IPS-18c (cell line): ENCODE data around the gene NDUFA5.
A peak's percentile ranks its signal among the peaks of the same experiment; 100 is the strongest.
"Not testable (repeated sequence)": the region's sequence is repeated elsewhere in the genome, so short reads cannot be mapped to it uniquely, and the experiment has no call there.

Experiments used
- H3K4me3 ChIP-seq: 2 replicates; pipeline ENCODE4 v1.7.0; 2013; ENCODE audit warnings: low read depth, mild to moderate bottlenecking, low read length, moderate library complexity; ENCODE audit not compliant: insufficient read depth
- H3K9me3 ChIP-seq: one replicate; pipeline ENCODE4 v1.6.1; 2013; ENCODE audit warnings: mild to moderate bottlenecking, low read length, moderate library complexity; ENCODE audit not compliant: control insufficient read depth, insufficient read depth

NDUFA5 gene

DNA sequence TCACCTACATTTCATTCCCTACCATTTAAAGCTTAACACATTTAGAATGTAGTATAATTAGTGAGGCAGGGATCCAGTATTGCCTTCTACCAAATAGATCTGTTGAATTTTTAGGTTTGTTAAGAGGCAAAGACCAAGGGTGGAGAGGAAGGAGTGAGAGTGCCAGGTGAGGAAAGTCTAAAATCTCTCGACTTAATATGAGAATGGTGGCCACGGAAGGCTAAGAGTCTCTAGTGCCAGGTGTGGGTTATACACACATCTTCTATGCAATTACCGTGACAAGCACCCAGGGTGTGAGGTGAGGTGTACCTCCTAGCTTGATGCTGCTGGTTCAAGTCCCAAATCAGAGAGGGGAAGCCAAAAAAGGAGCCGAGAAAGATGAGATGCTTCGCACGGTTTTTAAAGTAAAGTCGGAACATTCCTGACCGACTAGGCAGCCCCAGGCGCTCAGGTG, 23.7 kb downstream of the NDUFA5 start:
- H3K9me3 ChIP-seq, result no peaks in the 10 kb centered on the region
- peak overlapping the region; percentile 65 for H3K4me3 ChIP-seq

DNA sequence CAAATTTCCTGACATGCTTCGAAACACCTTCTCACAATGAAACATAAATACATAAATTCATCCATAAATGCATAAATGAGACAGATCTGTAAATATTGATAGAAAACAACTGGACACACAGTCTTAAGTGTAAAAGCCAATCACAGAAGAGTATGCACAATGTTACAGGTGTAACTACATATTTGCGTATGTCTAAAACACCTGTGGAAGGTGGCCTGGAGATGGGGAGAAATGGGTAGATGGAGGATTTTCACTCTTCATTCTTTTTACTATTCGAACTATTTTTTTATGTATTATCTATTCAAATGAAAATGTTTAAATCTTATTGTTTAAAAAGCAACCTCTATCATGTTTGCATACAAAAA, 24.1 kb downstream of the NDUFA5 start:
- no peak overlapping the region for H3K4me3 ChIP-seq
- H3K9me3 ChIP-seq, result no peaks in the 10 kb centered on the region

DNA sequence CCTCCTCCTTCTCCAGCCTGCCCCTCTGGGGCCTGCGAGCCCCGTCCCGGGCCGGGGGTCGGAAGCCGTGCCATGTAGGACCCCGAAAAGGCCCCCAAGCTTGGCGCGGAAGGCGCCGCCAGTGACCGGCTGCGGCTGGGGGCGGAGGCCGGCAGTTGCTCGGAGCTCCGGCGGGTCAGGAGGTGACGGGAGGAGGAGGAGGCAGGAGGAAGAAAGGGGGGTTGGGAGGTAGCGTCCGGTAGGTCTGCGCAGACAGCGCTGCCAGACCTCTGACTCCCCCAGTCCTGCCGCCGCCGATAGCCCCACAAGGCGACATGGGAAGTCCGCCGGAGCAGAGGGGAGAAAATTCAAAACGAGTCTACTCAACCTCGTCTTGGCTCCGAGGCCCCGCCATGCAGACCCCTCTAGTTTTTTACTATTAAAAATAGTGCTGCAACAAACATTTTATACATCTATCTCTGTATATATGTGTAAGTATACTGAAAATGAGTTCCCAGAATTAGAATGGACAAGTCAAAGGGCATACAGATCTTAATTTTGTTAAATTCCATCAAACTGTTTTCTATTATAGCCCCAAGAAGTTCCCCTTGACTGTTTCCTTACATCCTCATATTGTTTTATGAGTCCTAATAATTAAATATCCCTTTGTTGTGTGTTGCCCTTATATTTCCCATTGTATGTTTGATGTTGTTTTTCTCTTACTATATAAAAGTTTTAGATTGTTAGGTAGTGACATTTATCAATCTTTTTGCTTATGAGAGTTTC, 24.6 kb downstream of the NDUFA5 start:
- peak overlapping the region; percentile 41; the same call in 1 of the 2 replicates for H3K4me3 ChIP-seq
- not testable (repeated sequence) for H3K9me3 ChIP-seq

DNA sequence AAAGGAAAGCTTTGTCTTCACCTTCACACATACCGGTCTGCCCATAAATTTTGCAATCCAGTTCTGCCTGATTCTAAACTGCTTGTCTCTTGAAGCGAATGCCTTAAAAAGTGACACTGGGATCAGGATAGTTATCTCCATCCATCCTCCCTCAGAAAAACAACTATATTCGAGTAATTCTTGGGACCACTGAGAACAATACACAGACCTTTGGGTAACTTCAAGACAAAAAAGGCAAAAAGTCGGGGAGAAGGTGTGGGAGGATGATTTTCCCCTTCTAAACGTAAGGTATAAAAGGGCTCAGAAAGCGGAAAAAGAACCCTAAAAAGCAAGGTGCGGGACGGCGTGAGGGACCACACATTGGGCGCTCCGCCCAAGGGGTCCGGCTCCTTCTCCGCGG, 25.3 kb downstream of the NDUFA5 start:
- not testable (repeated sequence) for H3K9me3 ChIP-seq
- H3K4me3 ChIP-seq, result peak overlapping the region; percentile 11; the same call in 1 of the 2 replicates

DNA sequence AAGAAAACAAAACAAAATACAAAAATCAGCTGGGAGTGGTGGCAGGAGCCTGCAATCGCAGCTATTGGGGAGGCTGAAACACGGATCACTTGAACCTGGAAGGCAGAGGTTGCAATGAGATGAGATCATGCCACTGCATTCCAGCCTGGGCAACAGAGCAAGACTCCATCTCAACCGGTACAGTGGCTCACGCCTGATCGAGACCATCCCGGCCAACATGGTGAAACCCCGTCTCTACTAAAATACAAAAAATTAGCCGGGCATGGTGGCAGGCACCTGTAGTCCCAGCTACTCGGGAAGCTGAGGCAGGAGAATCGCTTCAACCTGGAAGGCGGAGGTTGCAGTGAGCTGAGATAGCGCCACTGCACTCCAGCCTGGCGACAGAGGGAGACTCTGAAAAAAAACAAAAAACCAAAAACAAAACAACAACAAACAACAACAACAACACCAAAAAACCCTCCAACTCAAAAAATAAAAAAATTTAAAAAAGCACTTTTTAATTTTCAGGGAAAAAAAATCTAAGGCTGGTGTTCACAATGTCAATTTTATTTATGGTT, 27.5 kb downstream of the NDUFA5 start:
- H3K4me3 ChIP-seq, H3K9me3 ChIP-seq: not testable (repeated sequence)

DNA sequence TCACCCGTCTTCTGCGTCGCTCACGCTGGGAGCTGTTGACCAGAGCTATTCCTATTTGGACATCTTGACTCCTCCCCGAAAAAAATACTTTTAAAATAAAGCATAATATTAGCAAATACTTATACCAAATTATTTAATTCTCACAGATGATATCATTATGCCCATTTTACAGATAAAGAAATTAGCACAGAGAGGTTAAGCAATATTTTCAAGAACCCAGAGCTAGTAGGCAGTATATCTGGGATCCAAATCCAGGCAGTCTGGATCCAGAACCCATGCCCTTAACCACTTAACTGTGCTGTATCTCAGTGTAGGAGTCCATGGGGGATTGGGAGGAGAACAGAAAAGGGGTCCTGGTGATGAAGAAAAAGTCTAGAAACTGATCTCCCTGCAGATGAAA, 29.4 kb downstream of the NDUFA5 start:
- Histone ChIP-seq H3K4me3 (peak overlapping the region; percentile 28; the same call in 1 of the 2 replicates), H3K9me3 (no peaks in the 10 kb centered on the region)

DNA sequence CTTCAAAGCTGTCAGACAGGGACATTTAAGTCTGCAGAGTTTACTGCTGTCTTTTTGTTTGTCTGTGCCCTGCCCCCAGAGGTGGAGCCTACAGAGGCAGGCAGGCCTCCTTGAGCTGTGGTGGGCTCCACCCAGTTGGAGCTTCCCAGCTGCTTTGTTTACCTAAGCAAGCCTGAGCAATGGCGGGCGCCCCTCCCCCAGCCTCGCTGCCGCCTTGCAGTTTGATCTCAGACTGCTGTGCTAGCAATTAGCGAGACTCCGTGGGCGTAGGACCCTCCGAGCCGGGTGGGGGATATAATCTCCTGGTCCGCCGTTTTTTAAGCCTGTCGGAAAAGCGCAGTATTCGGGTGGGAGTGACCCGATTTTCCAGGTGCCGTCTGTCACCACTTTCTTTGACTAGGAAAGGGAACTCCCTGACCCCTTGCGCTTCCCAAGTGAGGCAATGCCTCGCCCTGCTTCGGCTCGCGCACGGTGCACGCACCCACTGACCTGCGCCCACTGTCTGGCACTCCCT, 29.8 kb downstream of the NDUFA5 start:
- H3K4me3 ChIP-seq, result peak overlapping the region; percentile 28; the same call in 1 of the 2 replicates
- not testable (repeated sequence) for H3K9me3 ChIP-seq

DNA sequence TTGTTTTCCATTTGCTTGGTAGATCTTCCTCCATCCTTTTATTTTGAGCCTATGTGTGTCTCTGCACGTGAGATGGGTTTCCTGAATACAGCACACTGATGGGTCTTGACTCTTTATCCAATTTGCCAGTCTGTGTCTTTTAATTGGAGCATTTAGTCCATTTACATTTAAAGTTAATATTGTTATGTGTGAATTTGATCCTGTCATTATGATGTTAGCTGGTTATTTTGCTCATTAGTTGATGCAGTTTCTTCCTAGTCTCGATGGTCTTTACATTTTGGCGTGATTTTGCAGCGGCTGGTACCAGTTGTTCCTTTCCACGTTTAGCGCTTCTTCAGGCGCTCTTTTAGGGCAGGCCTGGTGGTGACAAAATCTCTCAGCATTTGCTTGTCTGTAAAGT, 31.1 kb downstream of the NDUFA5 start:
- H3K4me3 ChIP-seq, H3K9me3 ChIP-seq: not testable (repeated sequence)

DNA sequence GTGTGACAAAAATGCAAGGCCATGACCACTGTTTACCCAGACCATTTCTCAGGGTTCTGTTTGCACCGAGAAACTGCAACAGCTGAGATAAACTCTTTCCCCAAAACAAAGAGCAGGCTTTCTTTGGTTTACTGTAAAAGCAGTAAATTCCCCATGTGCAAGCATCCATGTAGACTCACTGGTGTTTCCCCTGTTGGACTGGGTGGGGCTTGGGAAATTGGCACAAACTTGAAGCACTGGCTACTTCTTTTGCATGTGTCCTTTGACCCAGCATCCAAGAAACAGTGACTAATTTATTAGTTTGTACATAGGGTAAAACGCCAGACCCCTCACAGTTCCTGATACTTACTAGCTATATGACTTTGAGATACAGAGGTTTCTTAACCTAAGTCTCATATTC, 35.6 kb downstream of the NDUFA5 start:
- H3K4me3 ChIP-seq, result no peak overlapping the region
- H3K9me3 ChIP-seq, result no peaks in the 10 kb centered on the region

DNA sequence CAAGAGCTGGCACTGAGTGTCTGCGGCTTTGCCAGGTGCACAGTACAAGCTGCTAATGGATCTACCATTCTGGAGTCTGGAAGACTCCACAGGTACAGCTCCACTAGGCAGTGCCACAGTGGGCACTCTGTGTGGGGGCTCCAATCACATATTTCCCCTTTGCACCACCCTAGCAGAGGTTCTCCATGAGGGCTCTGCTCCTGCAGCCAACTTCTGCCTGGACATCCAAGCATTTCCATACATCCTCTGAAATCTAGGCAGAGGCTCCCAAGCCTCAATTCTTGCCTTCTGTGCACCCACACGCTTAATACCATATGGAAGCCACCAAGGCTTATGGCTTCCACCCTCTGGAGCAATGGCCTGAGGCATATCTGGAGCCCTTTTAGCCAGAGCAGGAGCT, 52.4 kb downstream of the NDUFA5 start:
- no peak overlapping the region for H3K4me3 ChIP-seq

DNA sequence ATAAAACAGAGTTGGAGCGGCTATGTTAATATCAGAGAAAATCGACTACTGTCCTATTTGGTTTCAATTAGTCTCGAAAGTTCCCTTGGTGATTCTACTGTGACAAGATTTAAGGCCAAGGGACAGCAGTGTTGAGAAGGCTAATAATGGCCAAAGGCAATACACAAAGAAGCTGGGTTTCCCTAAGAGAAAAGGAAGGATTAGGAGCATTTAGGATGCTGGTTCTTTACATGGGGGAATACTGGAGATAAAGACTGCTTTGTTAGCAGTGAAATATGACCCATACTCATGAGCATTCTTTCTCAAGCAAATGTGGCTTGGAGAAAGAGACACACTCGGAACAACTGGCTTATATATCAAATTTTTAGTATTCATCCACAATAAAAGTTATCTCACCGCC, 55.4 kb downstream of the NDUFA5 start:
- Histone ChIP-seq H3K4me3 (no peak overlapping the region), H3K9me3 (no peaks in the 10 kb centered on the region)

More for the DNA sequence above, 52.4 kb downstream of the NDUFA5 start:
- H3K9me3 ChIP-seq, result no peaks in the 10 kb centered on the region

DNA sequence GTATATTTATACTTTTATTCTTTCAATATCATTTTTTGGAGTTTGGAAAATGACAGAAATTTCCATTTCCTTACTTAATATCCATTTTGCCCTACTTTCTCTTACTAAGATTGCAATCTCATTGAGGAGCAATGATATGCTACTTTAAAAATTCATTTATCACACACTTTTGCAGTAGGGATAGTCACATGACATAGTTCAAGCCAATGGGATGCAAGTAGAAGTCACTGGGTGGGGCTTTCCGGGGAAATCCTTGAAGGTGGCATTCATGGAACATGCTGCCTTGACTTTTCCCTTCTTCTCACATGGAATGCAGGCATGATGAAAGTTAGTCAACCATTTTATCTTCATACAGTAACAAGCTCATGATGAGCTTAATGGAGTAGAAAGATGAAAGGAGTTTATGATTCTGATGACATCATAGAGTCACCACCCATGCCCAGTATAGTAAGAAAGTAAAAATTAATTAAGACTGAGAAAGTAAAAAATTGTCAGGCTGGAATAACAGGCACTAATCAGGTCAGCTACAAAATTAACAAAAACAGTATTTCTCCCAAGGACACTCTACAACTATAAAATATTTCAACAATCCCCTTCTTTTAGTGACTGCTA, 56.6 kb downstream of the NDUFA5 start:
- Histone ChIP-seq H3K9me3 (no peaks in the 10 kb centered on the region), H3K4me3 (no peak overlapping the region)

DNA sequence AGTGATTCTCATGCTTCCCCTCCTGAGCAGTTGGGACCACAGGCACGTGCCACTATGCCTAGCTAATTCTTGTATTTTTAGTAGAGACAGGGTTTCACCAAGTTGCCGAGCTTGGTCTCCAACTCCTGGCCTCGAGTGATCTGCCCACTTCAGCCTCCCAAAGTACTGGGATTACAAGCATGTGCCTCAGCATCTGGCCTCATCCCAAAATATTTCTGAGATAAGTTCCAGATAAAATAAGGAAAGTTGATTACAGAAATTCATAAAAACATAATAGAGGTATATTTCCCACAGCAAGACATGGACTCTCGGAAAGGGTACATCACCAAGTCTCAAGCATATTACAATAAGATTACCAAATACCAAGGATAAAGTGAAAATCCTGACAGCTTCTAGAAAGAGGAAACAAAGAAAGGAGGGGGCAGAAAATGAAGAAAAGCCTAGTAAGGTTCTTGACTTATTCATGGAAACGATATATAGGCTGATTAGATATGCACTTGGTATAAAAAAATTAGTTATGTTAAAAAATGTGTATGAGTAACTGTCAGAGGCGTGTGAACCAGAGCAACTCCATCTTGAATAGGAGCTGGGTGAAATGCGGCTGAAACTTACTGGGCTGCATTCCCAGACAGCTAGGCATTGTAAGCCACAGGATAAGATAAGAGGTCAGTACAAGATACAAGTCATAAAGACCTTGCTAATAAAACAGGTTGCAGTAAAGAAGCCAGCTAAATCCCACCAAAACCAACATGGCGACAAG, 58.2 kb downstream of the NDUFA5 start:
- H3K4me3 ChIP-seq, result no peak overlapping the region

DNA sequence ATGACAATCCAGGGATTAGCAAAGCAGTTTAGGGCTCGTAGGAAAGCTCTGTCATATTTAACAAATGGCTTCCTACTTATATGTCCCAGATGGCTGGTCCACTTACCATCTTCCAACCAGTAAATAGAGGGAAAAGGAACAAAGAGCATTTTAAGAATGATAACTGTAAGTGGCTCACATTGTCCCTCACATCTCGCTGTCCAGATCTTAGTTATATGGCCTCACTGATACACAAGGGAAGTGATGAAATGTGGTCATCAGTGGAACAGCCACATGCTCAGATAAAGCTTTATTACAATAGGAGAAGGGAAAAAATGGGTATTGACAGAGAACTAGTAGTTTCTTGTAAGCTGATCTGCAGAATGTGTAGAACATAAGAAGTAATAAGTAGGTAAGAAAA, 59.0 kb downstream of the NDUFA5 start:
- Histone ChIP-seq H3K4me3 (no peak overlapping the region), H3K9me3 (no peaks in the 10 kb centered on the region)

More for the DNA sequence above, 58.2 kb downstream of the NDUFA5 start:
- no peaks in the 10 kb centered on the region for H3K9me3 ChIP-seq

DNA sequence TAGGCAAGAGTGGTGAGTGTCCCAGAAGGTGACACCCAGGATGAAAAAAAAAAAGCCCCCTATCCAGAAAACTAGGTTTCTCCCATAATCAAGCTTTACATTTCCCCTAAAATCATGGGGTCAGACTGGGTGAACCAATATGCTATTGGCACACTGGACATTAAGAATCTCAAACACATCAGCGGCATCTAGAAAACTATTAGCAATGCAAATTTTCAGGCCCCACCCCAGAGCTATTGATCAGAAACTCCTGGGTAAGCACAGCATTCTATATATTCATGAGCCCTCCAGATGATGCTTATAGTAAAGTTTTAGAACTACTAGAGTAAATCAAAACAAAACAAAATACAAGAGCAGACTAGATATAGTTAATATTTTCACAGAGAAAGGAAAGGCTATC, 59.6 kb downstream of the NDUFA5 start:
- Histone ChIP-seq H3K4me3 (no peak overlapping the region), H3K9me3 (no peaks in the 10 kb centered on the region)

DNA sequence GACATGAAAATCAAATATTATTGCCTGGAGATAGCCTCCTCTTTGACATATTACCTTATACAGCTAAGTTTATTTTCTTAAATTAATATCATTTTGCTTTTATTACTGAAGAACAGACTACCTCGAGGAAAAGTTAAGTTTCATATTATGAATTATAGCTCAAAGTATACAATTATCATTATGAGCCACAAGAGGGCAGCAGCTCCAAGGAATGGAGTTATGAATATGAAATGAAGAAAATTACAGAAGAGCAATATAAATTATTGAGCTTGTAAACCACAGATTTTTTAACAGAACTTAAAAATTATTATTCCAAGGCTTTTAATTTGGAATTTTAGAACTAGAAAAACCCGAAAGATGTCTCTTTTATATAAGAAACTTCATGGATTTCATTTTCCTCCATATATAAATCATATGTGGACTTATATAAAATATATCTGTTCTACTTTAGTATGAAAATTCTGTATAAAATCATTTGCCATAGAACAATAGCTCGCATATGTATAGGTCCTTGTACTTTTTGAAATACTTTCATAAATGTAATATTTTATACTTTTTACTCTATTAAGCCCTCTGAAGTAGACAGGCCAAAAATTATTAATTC, 63.3 kb downstream of the NDUFA5 start:
- Histone ChIP-seq H3K9me3 (no peaks in the 10 kb centered on the region), H3K4me3 (no peak overlapping the region)

DNA sequence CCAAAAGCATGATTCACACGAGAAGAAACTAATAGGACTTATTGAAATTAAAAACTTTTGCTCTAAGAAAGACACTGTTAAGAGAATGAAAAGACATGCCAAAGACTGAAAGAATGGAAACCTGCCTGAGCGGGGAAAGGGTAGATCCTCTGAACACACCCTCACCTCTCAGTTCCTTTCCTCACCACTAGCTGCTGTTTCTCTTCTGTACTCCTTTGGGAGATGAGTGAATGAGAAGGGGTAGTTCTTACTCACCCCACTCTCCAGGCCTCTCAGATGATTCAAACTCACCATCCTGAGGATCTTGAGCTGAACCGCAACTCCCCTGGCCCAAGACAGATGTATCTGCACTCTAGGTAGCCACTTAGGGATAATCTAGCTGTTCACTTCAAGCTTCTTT, 65.1 kb downstream of the NDUFA5 start:
- Histone ChIP-seq H3K4me3 (no peak overlapping the region), H3K9me3 (no peaks in the 10 kb centered on the region)
